H9 (cell line): ENCODE measurements around the gene ATP5F1B. TPM values are rescaled to one million over a fixed set of nuclear protein-coding genes. Genes with fewer than 3 reads are reported as not detected.
A peak's percentile ranks its signal among the peaks of the same experiment; 100 is the strongest.

Experiments used
- DNase-seq: peaks from one replicate; pipeline ENCODE4 v3.0.0-alpha.2; 2017
- H2AFZ ChIP-seq: one replicate; pipeline ENCODE4 v1.6.1; 2013; ENCODE audit warnings: mild to moderate bottlenecking, low read length, control low read depth, moderate library complexity
- H2AK5ac ChIP-seq: 2 replicates; pipeline ENCODE4 v1.6.1; 2013; ENCODE audit warnings: low read length, control low read depth, mixed read lengths; ENCODE audit not compliant: insufficient read length
- H2BK120ac ChIP-seq: one replicate; pipeline ENCODE4 v1.6.1; 2013; ENCODE audit warnings: low read depth, mild to moderate bottlenecking, low read length, control low read depth, inconsistent platforms; ENCODE audit not compliant: poor library complexity, severe bottlenecking
- H2BK12ac ChIP-seq: 2 replicates; pipeline ENCODE4 v1.6.1; 2013; ENCODE audit warnings: low read length, control low read depth, mixed read lengths, low read depth; ENCODE audit not compliant: insufficient read length
- H2BK15ac ChIP-seq: 2 replicates; pipeline ENCODE4 v1.6.1; 2013; ENCODE audit warnings: low read depth, low read length, control low read depth
- H2BK20ac ChIP-seq: one replicate; pipeline ENCODE4 v1.6.1; 2013; ENCODE audit warnings: low read depth, mild to moderate bottlenecking, low read length, control low read depth, inconsistent platforms; ENCODE audit not compliant: poor library complexity, severe bottlenecking
- H2BK5ac ChIP-seq: 2 replicates; pipeline ENCODE4 v1.6.1; 2013; ENCODE audit warnings: low read length, control low read depth, mixed read lengths; ENCODE audit not compliant: insufficient read length
- H3K14ac ChIP-seq: 2 replicates; pipeline ENCODE4 v1.6.1; 2013; ENCODE audit warnings: low read length, control low read depth; ENCODE audit not compliant: insufficient read depth
- H3K18ac ChIP-seq: 2 replicates; pipeline ENCODE4 v1.6.1; 2013; ENCODE audit warnings: low read depth, mild to moderate bottlenecking, mixed read lengths, low read length, control low read depth; ENCODE audit not compliant: insufficient read length
- H3K23ac ChIP-seq: 2 replicates; pipeline ENCODE4 v1.6.1; 2013; ENCODE audit warnings: low read length, control low read depth, mixed read lengths, low read depth; ENCODE audit not compliant: insufficient read length
- H3K23me2 ChIP-seq: 2 replicates; pipeline ENCODE4 v1.6.1; 2013; ENCODE audit warnings: low read depth, mild to moderate bottlenecking, mixed read lengths, low read length, control low read depth; ENCODE audit not compliant: insufficient read length, poor library complexity, severe bottlenecking
- H3K27ac ChIP-seq: 2 replicates; pipeline ENCODE4 v1.5.1; 2013; ENCODE audit warnings: low read length, control low read depth, mixed read lengths, low read depth; ENCODE audit not compliant: insufficient read length
- H3K27me3 ChIP-seq: 2 replicates; pipeline ENCODE4 v1.6.1; 2013; ENCODE audit warnings: low read length, control low read depth, inconsistent platforms; ENCODE audit not compliant: insufficient read depth
- H3K4ac ChIP-seq: 2 replicates; pipeline ENCODE4 v1.6.1; 2013; ENCODE audit warnings: low read depth, mild to moderate bottlenecking, control low read depth, inconsistent platforms, low read length, moderate library complexity
- H3K4me1 ChIP-seq: 2 replicates; pipeline ENCODE4 v1.6.1; 2013; ENCODE audit warnings: low read length, control low read depth, inconsistent platforms; ENCODE audit not compliant: insufficient read depth
- H3K4me2 ChIP-seq: 2 replicates; pipeline ENCODE4 v1.6.1; 2013; ENCODE audit warnings: low read length, control low read depth, mixed read lengths; ENCODE audit not compliant: insufficient read length, insufficient read depth
- H3K56ac ChIP-seq: 2 replicates; pipeline ENCODE4 v1.6.1; 2013; ENCODE audit warnings: low read depth, mild to moderate bottlenecking, mixed read lengths, low read length, control low read depth; ENCODE audit not compliant: insufficient read length
- H3K79me1 ChIP-seq: 2 replicates; pipeline ENCODE4 v1.6.1; 2013; ENCODE audit warnings: low read depth, mild to moderate bottlenecking, moderate library complexity, low read length, control low read depth, inconsistent platforms; ENCODE audit not compliant: insufficient read depth, poor library complexity, severe bottlenecking
- H3K79me2 ChIP-seq: 2 replicates; pipeline ENCODE4 v1.6.1; 2013; ENCODE audit warnings: low read length, control low read depth, inconsistent platforms; ENCODE audit not compliant: insufficient read depth
- H3K9ac ChIP-seq: 2 replicates; pipeline ENCODE4 v1.6.1; 2013; ENCODE audit warnings: low read length, control low read depth, mixed read lengths; ENCODE audit not compliant: insufficient read length; ENCODE audit errors: extremely low read depth
- H3K9me3 ChIP-seq: one replicate; pipeline ENCODE4 v1.6.1; 2013; ENCODE audit warnings: low read depth, low read length, inconsistent platforms; ENCODE audit not compliant: control insufficient read depth
- H3T11ph ChIP-seq: one replicate; pipeline ENCODE4 v1.6.1; 2013; ENCODE audit warnings: mild to moderate bottlenecking, low read length, control low read depth, inconsistent platforms
- H4K20me1 ChIP-seq: one replicate; pipeline ENCODE4 v1.6.1; 2013; ENCODE audit not compliant: control insufficient read depth, insufficient read length, insufficient read depth
- H4K5ac ChIP-seq: 2 replicates; pipeline ENCODE4 v1.6.1; 2013; ENCODE audit warnings: low read depth, mild to moderate bottlenecking, mixed read lengths, low read length, control low read depth; ENCODE audit not compliant: insufficient read length
- H4K8ac ChIP-seq: replicated peaks from 2 replicates; pipeline ENCODE4 v1.6.1; 2013; ENCODE audit warnings: low read length, control low read depth, mixed read lengths, low read depth; ENCODE audit not compliant: insufficient read length
- H4K91ac ChIP-seq: 2 replicates; pipeline ENCODE4 v1.6.1; 2013; ENCODE audit warnings: low read depth, mild to moderate bottlenecking, moderate library complexity, mixed read lengths, low read length, control low read depth; ENCODE audit not compliant: insufficient read length
- H3K27ac Mint-ChIP-seq, 3 experiments: 2 replicates in 2 of 3; 3 replicates in 1 of 3; pipeline ENCODE4 v1.8.0; 2020 to 2021; ENCODE audit warnings: mixed read lengths in 3 of 3, mild to moderate bottlenecking in 1 of 3, moderate library complexity in 1 of 3
- H3K27me3 Mint-ChIP-seq: 2 replicates; pipeline ENCODE4 v1.8.0; 2021; ENCODE audit warnings: low read depth, mild to moderate bottlenecking, moderate library complexity, mixed read lengths
- H3K36me3 Mint-ChIP-seq, 3 experiments: 2 replicates in 2 of 3; 3 replicates in 1 of 3; pipeline ENCODE4 v1.8.0; 2020 to 2021; ENCODE audit warnings: low read depth in 3 of 3, mixed read lengths in 3 of 3; ENCODE audit not compliant: insufficient read depth in 1 of 3
- H3K4me1 Mint-ChIP-seq, 2 experiments: 2 replicates each; pipeline ENCODE4 v1.8.0; 2020; ENCODE audit warnings: mixed read lengths in 2 of 2
- H3K4me3 Mint-ChIP-seq, 2 experiments: 2 replicates in 1 of 2; 3 replicates in 1 of 2; pipeline ENCODE4 v1.8.0; 2020 to 2021; ENCODE audit warnings: mild to moderate bottlenecking in 2 of 2, mixed read lengths in 2 of 2, moderate library complexity in 1 of 2
- H3K9me3 Mint-ChIP-seq, 2 experiments: 2 replicates in 1 of 2; 3 replicates in 1 of 2; pipeline ENCODE4 v1.8.0; 2020; ENCODE audit warnings: mild to moderate bottlenecking in 2 of 2, mixed read lengths in 2 of 2, moderate library complexity in 1 of 2
- CTCF ChIP-seq: fragments of 200-600 bp; sonication (generic); conservative IDR thresholded peaks from 3 replicates; pipeline ENCODE4 v1.8.0; 2021; ENCODE audit warnings: antibody characterized with exemption, mild to moderate bottlenecking
- WGBS: extraction: QIAGEN DNeasy Blood & Tissue Kit; methylation state at CpG from one replicate; pipeline ENCODE4 v1.1.7; 2013; ENCODE audit warnings: missing lambda C conversion rate, low lambda C conversion rate, mixed read lengths; ENCODE audit not compliant: insufficient read length; ENCODE audit errors: extremely low coverage; 5-methylcytosine and 5-hydroxymethylcytosine counted together
- total RNA-seq: library from RNA; stranded (reverse); gene quantifications from 2 replicates; pipeline ENCODE4 v1.2.1, GENCODE V29; 2021

ATP5F1B gene
- total RNA-seq, 1 experiment from 2014 or later: 927 TPM

- Histone ChIP-seq H2BK12ac (peak within 1 kb of the TSS; percentile 40), H3K23me2 (peaks cover 8% of the 10 kb centered on the region), H3K23ac (no peak within 1 kb of the TSS), H3T11ph (no peak within 1 kb of the TSS), H2BK20ac (no peak within 1 kb of the TSS), H3K27me3 (no peaks in the 10 kb centered on the region), H4K91ac (no peak within 1 kb of the TSS), H3K4ac (peak within 1 kb of the TSS; percentile 31; the same call in 1 of the 2 replicates), H2BK120ac (peak within 1 kb of the TSS; percentile 90), H3K79me1 (no peaks in the 10 kb centered on the region), H3K56ac (no peak within 1 kb of the TSS), H3K4me2 (peak within 1 kb of the TSS; percentile 88), H3K79me2 (peaks cover 38% of the 10 kb centered on the region; the same call in 1 of the 2 replicates), H2BK5ac (peak within 1 kb of the TSS; percentile 27), H4K5ac (peak within 1 kb of the TSS; percentile 47), H3K14ac (peak within 1 kb of the TSS; percentile 96), H2BK15ac (no peak within 1 kb of the TSS), H3K9me3 (no peaks in the 10 kb centered on the region), H3K4me1 (no peaks in the 10 kb centered on the region), H3K18ac (peak within 1 kb of the TSS; percentile 92), H4K8ac (no peak within 1 kb of the TSS), H3K9ac (peak within 1 kb of the TSS; percentile 95), H2AFZ (no peak within 1 kb of the TSS), H3K27ac (peak within 1 kb of the TSS; percentile 96), H4K20me1 (no peaks in the 10 kb centered on the region), H2AK5ac (no peak within 1 kb of the TSS)
- WGBS: no CpG with 5 or more reads among the region's 64 CpGs
- Mint-ChIP-seq H3K36me3 (peaks cover 29 to 34% (median 33%) of the 10 kb centered on the region in 3 experiments), H3K4me3 (peak within 1 kb of the TSS; percentile 99 to 100), H3K4me1 (peaks cover 15 to 24% of the 10 kb centered on the region in 2 experiments), H3K9me3 (peaks cover 0 to 3% of the 10 kb centered on the region in 2 experiments; a peak in 2 of 5 replicates), H3K27me3 (no peaks in the 10 kb centered on the region), H3K27ac (peak within 1 kb of the TSS; percentile 99 to 100 (median 99))
- TF ChIP-seq CTCF: no peak
- peak; percentile 99 for DNase-seq
Observed at GRCh38 chr12:56688129-56688845, 42.5 kb upstream of the ATP5F1B start, which contains the start of gene PTGES3. PTGES3 (minus strand) TSS chr12:56688284; CDS start chr12:56687999, 285 bp downstream.
